Measurements from ENCODE around the gene HIVEP1. TPM values are rescaled to one million over a fixed set of nuclear protein-coding genes. Genes with fewer than 3 reads are reported as not detected.

HIVEP1 gene
- total and polyA plus RNA-seq, 2 of the 13 experiments (the other 11 are each of a cell fraction or from before 2014, with no cell fraction given), result 7.4 to 9.9 TPM

- TF ChIP-seq CEBPZ (IDR thresholded peaks at IDR 0.05; ENCODE audit: low read length) (no peak), ZNF546 (CRISPR knock-in tag; conservative IDR thresholded peaks at IDR 0.05) (no peak), ZNF776 (CRISPR knock-in tag; IDR thresholded peaks at IDR 0.05) (no peak), NRL (CRISPR knock-in tag; IDR thresholded peaks at IDR 0.05; ENCODE audit: borderline replicate concordance) (no peak), U2AF1 (optimal IDR thresholded peaks at IDR 0.05; ENCODE audit: low read depth, low read length) (no peak), CCAR2 (optimal IDR thresholded peaks at IDR 0.05; ENCODE audit: low read depth, low read length) (no peak), GATAD1 (CRISPR knock-in tag; IDR thresholded peaks at IDR 0.05) (no peak)
Observed at GRCh38 chr6:11987386-11987785, 24.7 kb upstream of the HIVEP1 start (continued).

GRCh38 chr6:11989386-11989785 is 22.7 kb upstream of the HIVEP1 start:
- H3K36me3 ChIP-seq (replicated peaks in 1 of 2; ENCODE audit: control insufficient read depth in 1 of 2, insufficient read depth in 2 of 2, low read length in 2 of 2), result no peaks in the 10 kb centered on the region
- no peak for ATAC-seq
- H3K9me3 ChIP-seq (ENCODE audit: low read length), result no peaks in the 10 kb centered on the region
- no peak overlapping the region for H3K27ac ChIP-seq (ENCODE audit: extremely low read length, insufficient read depth, low read length)
- H3K4me1 ChIP-seq (ENCODE audit: insufficient read depth, low read length), result no peaks in the 10 kb centered on the region
- H4K20me1 ChIP-seq (ENCODE audit: insufficient read depth, low read length), result no peaks in the 10 kb centered on the region
- no peak overlapping the region for H3K4me2 ChIP-seq (ENCODE audit: low read depth, low read length)
- no peak overlapping the region for H3K4me3 ChIP-seq (replicated peaks in 1 of 3; ENCODE audit: insufficient read depth in 1 of 3, low read depth in 2 of 3, low read length in 3 of 3)
- no peak for FAIRE-seq
- in situ Hi-C loops (cut with HindIII; ENCODE audit: extremely low pct_ligation_motif_present, low pct_unique_long_range_greater_than_20kb) (no loop called here), intact Hi-C loops (cut with micrococcal nuclease; ENCODE audit: unreplicated experiment) (no loop called here)
- 0 out of 5 replicates have a peak, but pooled peaks cover 0 to 3% of the 10 kb centered on the region in 2 experiments for H3K27me3 ChIP-seq (ENCODE audit: control insufficient read depth in 1 of 2, insufficient read depth in 2 of 2, low read length in 2 of 2)
- 25% methylated on average over 2 of the region's 2 CpGs for WGBS (ENCODE audit: low lambda C conversion rate)
- H3K79me2 ChIP-seq (ENCODE audit: insufficient read depth, low read length), result no peaks in the 10 kb centered on the region
- no peak for DNase-seq (ENCODE audit: low spot score)
- BruUV-seq (replicated peaks), result no TSS peak
- CTCF ChIA-PET (ENCODE audit: low intra/inter-chr PET ratio, low total read pairs), result no interaction called here
- POLR2A ChIA-PET, result no interaction called here
- no peak overlapping the region for H2AFZ ChIP-seq (ENCODE audit: low read length)
- no peak overlapping the region for H3K9ac ChIP-seq (ENCODE audit: insufficient read depth, low read depth, low read length)
- TF ChIP-seq TERF1 (CRISPR knock-in tag; IDR thresholded peaks at IDR 0.05) (no peak), JDP2 (CRISPR knock-in tag; IDR thresholded peaks at IDR 0.05; ENCODE audit: borderline replicate concordance) (no peak), MED1 (CRISPR knock-in tag; IDR thresholded peaks at IDR 0.05) (no peak), PBX3 (CRISPR knock-in tag; IDR thresholded peaks at IDR 0.05; ENCODE audit: borderline replicate concordance) (no peak), SOX5 (CRISPR knock-in tag; IDR thresholded peaks at IDR 0.05; ENCODE audit: borderline replicate concordance) (no peak), RFX1 (IDR thresholded peaks at IDR 0.05) (no peak), SIN3A (IDR thresholded peaks at IDR 0.05; ENCODE audit: borderline replicate concordance, low read depth, low read length) (no peak), IKZF1 (IDR thresholded peaks at IDR 0.05) (no peak), SKI (IDR thresholded peaks at IDR 0.05; ENCODE audit: partially characterized antibody) (no peak), ZNF580 (CRISPR knock-in tag; IDR thresholded peaks at IDR 0.05; ENCODE audit: borderline replicate concordance, low read depth) (no peak), XBP1 (CRISPR knock-in tag; IDR thresholded peaks at IDR 0.05) (no peak), ZNF160 (CRISPR knock-in tag; IDR thresholded peaks at IDR 0.05) (no peak), SATB2 (CRISPR knock-in tag; IDR thresholded peaks at IDR 0.05) (no peak), ADNP (CRISPR knock-in tag; IDR thresholded peaks at IDR 0.05) (no peak)

Measured in HepG2 (cell line).